ENCODE measurements around the gene NHEJ1.

Gene NHEJ1

DNA sequence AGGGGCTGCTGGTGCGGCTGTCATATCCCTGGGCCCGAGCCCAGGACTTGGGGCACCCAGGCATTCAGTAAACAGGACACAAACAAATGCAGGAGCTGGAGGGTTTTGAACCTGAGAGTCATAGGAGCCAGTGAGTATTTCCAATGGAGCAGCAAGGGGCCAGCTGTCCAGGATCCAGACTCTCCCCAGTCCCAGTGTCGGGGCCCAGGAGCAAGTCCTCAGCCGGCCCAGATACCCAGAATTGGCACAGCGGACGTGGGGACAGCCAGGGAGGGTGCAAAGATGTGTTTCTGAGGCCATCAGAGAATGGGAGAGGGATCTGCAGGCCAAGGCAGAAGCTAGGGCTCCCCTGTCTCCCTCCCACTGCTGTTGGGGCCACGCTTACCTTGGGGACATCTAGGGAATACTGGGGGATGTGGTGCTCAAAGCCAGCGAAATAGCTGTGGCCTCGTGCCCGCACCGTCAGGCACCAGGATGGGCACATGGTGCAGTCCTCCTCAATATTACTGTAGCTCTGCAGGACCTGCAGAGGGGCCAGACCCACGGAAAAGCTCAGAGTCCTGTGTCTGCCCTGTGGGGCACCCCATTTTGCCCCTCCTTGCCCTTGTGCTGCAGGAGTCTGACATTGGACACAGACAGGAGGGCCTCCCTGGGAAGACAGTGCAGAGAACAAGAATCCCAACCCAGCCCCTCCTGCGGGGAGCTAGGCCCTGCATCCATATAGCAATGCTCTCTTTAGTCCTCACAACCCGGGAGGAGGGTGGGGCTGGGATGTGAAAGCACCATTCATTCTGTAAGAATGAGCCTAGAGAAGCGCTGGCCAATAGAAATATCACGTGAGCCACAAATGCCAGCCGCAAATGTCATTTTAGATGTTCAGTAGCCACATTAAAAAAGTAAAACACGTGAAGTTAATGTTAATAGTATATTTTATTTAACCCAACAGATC, 134.7 kb downstream of the NHEJ1 start:
- no peak for FAIRE-seq
- no peak for DNase-seq (ENCODE audit: insufficient read length)
- TF ChIP-seq TAF1 (IDR thresholded peaks at IDR 0.05; ENCODE audit: borderline replicate concordance, low read depth, low read length) (no peak), POLR2AphosphoS5 (IDR thresholded peaks at IDR 0.05; ENCODE audit: low read depth, low read length) (no peak), POLR2A (IDR thresholded peaks at IDR 0.05; ENCODE audit: low read depth, low read length) (no peak)
